ENCODE measurements around the gene TENT4B.

Gene TENT4B

GRCh38 chr16:50260206-50261159 is 107.4 kb downstream of the TENT4B start:
- no peak for DNase-seq

- no peak for DNase-seq
Observed at GRCh38 chr16:50261160-50261706, 108.1 kb downstream of the TENT4B start.

- no peak for DNase-seq
Observed at GRCh38 chr16:50261707-50262235, 108.7 kb downstream of the TENT4B start.

- peak; percentile 45 for DNase-seq
Observed at GRCh38 chr16:50263060-50263909, 110.2 kb downstream of the TENT4B start.

GRCh38 chr16:50263940-50264929 is 111.1 kb downstream of the TENT4B start:
- no peak for DNase-seq

GRCh38 chr16:50265260-50265659 is 112.2 kb downstream of the TENT4B start:
- peak; percentile 60 for DNase-seq

GRCh38 chr16:50265716-50266336 is 112.7 kb downstream of the TENT4B start:
- DNase-seq = no peak

- DNase-seq = peak; percentile 95
Observed at GRCh38 chr16:50266337-50267091, 113.4 kb downstream of the TENT4B start, which contains the start of gene ADCY7. Gene ADCY7 (plus strand): TSS chr16:50266551. CDS start chr16:50288180, 21,629 bp downstream.

- DNase-seq = no peak
Observed at GRCh38 chr16:50267151-50267631, 114.1 kb downstream of the TENT4B start.

GRCh38 chr16:50267651-50268050 is 114.5 kb downstream of the TENT4B start:
- DNase-seq = no peak

- no peak for DNase-seq
Observed at GRCh38 chr16:50268352-50268751, 115.2 kb downstream of the TENT4B start.

- no peak for DNase-seq
Observed at GRCh38 chr16:50269061-50269705, 116.1 kb downstream of the TENT4B start.

- DNase-seq = no peak
Observed at GRCh38 chr16:50269769-50270509, 116.8 kb downstream of the TENT4B start.

GRCh38 chr16:50270510-50271147 is 117.5 kb downstream of the TENT4B start:
- no peak for DNase-seq

GRCh38 chr16:50271148-50272041 is 118.3 kb downstream of the TENT4B start:
- no peak for DNase-seq

- DNase-seq = no peak
Observed at GRCh38 chr16:50272111-50272571, 119.0 kb downstream of the TENT4B start.
